Breast epithelium (tissue), 4 donors: ENCODE measurements around the gene CPXM1. TPM values are rescaled to one million over a fixed set of nuclear protein-coding genes. Genes with fewer than 3 reads are reported as not detected.

ENCODE experiments used
- DNase-seq, 2 donors: peaks; one replicate each; pipeline ENCODE4 v3.0.0-alpha.2; 2019; ENCODE audit warnings: low spot score in 2 of 2
- H3K27ac ChIP-seq, 2 donors: fragments of 200-600 bp; sonication (generic) in 1 of 2; one replicate each; pipeline ENCODE4 v1.5.1; 2016 to 2019; ENCODE audit warnings: mild to moderate bottlenecking in 1 of 2
- H3K27me3 ChIP-seq, 2 donors: fragments of 200-600 bp; sonication (generic) in 1 of 2; one replicate each; pipeline versions ENCODE4 v1.5.1 to v1.6.0; 2017 to 2019; ENCODE audit warnings: control low read depth in 1 of 2, mild to moderate bottlenecking in 1 of 2
- H3K36me3 ChIP-seq: fragments of 200-600 bp; one replicate; pipeline ENCODE4 v1.5.1; 2019
- H3K4me1 ChIP-seq, 2 donors: fragments of 200-600 bp; sonication (generic); one replicate each; pipeline ENCODE4 v1.5.1; 2016 to 2019; ENCODE audit warnings: control low read depth in 1 of 2
- H3K4me3 ChIP-seq, 3 donors: fragments of 200-600 bp; sonication (generic); 1 replicate in 2 of 3; 2 replicates in 1 of 3; pipeline ENCODE4 v1.5.1; 2016 to 2019; ENCODE audit warnings: mild to moderate bottlenecking in 3 of 3, moderate library complexity in 2 of 3
- H3K9me3 ChIP-seq, 2 donors: fragments of 200-600 bp; sonication (generic) in 1 of 2; one replicate each; pipeline ENCODE4 v1.5.1; 2016 to 2019; ENCODE audit warnings: control low read depth in 1 of 2
- POLR2A ChIP-seq: fragments of 450-650 bp; IDR thresholded peaks from one replicate; pipeline ENCODE4 v1.6.1; 2016; ENCODE audit warnings: antibody characterized with exemption, mild to moderate bottlenecking, moderate library complexity
- POLR2AphosphoS5 ChIP-seq, 3 donors: sonication (generic); formaldehyde crosslinking; IDR thresholded peaks; one replicate each; pipeline ENCODE4 v1.6.1; 2017; ENCODE audit warnings: antibody characterized with exemption in 3 of 3
- intact Hi-C: fragments of 100-400 bp; cut with DNase I; formaldehyde crosslinking; loops from one replicate; pipeline ENCODE4 v1.15.1; 2023; ENCODE audit warnings: low total_unique reads
- total RNA-seq, 3 donors: library from RNA; depleted of rRNA; stranded (reverse); fragments of >200 nt; gene quantifications; one replicate each; pipeline ENCODE4 v1.1.0, GENCODE V29; 2016
- TF ChIP-seq, protein P1 (sequence below), 3 donors: fragments of 450-650 bp; IDR thresholded peaks; one replicate each; pipeline ENCODE4 v1.5.1; 2016 to 2017; ENCODE audit warnings: antibody characterized with exemption in 3 of 3, mild to moderate bottlenecking in 3 of 3, moderate library complexity in 3 of 3

CPXM1 gene
- total RNA-seq, 3 donors from 2014 or later, result 23.1 to 45.4 (median 28.5) TPM

- no peaks in the 10 kb centered on the region for H3K36me3 ChIP-seq
- no peaks in the 10 kb centered on the region for H3K4me1 ChIP-seq
- no peak for DNase-seq
- intact Hi-C loops, result no loop called here
- H3K27ac ChIP-seq, result peak overlapping the region; percentile 17 to 44
- H3K4me3 ChIP-seq, result peak overlapping the region in 1 of 3 donors; percentile 68
- no peaks in the 10 kb centered on the region for H3K9me3 ChIP-seq
- TF ChIP-seq, protein P1, sequence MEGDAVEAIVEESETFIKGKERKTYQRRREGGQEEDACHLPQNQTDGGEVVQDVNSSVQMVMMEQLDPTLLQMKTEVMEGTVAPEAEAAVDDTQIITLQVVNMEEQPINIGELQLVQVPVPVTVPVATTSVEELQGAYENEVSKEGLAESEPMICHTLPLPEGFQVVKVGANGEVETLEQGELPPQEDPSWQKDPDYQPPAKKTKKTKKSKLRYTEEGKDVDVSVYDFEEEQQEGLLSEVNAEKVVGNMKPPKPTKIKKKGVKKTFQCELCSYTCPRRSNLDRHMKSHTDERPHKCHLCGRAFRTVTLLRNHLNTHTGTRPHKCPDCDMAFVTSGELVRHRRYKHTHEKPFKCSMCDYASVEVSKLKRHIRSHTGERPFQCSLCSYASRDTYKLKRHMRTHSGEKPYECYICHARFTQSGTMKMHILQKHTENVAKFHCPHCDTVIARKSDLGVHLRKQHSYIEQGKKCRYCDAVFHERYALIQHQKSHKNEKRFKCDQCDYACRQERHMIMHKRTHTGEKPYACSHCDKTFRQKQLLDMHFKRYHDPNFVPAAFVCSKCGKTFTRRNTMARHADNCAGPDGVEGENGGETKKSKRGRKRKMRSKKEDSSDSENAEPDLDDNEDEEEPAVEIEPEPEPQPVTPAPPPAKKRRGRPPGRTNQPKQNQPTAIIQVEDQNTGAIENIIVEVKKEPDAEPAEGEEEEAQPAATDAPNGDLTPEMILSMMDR (IDR thresholded peaks at IDR 0.05), result no peak
- no peak for TF ChIP-seq POLR2A
- TF ChIP-seq POLR2AphosphoS5 (IDR thresholded peaks at IDR 0.05), result no peak
- no peaks in the 10 kb centered on the region for H3K27me3 ChIP-seq
Measured at GRCh38 chr20:2749951-2750490, 50.4 kb downstream of the CPXM1 start.

DNA sequence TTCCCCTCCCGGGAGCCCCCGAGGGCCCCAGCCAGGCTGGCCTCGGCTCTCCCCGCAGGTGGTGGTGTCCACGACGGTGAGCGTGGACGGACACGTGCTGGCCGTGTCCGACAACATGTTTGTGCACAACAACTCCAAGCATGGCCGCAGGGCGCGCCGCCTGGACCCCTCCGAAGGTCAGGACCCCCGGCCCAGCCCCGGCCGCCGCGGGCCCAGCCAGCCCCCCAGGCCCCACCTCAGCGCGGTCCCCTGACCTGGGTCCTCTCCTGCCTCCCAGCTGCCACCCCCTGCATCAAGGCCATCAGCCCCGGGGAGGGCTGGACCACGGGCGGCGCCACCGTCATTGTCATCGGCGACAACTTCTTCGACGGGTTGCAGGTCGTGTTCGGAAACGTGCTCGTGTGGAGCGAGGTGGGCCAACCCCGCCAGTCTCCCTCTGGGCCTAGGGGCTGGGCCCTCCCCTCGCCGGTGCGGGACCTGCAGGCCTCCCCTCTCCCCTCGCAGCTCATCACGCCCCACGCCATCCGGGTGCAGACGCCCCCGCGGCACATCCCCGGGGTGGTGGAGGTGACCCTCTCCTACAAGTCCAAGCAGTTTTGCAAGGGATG lies 51.0 kb downstream of the CPXM1 start:
- no peaks in the 10 kb centered on the region for H3K27me3 ChIP-seq
- intact Hi-C loops, result no loop called here
- no peaks in the 10 kb centered on the region for H3K9me3 ChIP-seq
- H3K4me3 ChIP-seq, result no peak overlapping the region
- H3K27ac ChIP-seq, result no peak overlapping the region
- no peak for DNase-seq
- TF ChIP-seq, protein P1 (IDR thresholded peaks at IDR 0.05), result no peak
- TF ChIP-seq POLR2AphosphoS5 (IDR thresholded peaks at IDR 0.05) (no peak), POLR2A (no peak)
- no peaks in the 10 kb centered on the region for H3K4me1 ChIP-seq
- no peaks in the 10 kb centered on the region for H3K36me3 ChIP-seq

DNA sequence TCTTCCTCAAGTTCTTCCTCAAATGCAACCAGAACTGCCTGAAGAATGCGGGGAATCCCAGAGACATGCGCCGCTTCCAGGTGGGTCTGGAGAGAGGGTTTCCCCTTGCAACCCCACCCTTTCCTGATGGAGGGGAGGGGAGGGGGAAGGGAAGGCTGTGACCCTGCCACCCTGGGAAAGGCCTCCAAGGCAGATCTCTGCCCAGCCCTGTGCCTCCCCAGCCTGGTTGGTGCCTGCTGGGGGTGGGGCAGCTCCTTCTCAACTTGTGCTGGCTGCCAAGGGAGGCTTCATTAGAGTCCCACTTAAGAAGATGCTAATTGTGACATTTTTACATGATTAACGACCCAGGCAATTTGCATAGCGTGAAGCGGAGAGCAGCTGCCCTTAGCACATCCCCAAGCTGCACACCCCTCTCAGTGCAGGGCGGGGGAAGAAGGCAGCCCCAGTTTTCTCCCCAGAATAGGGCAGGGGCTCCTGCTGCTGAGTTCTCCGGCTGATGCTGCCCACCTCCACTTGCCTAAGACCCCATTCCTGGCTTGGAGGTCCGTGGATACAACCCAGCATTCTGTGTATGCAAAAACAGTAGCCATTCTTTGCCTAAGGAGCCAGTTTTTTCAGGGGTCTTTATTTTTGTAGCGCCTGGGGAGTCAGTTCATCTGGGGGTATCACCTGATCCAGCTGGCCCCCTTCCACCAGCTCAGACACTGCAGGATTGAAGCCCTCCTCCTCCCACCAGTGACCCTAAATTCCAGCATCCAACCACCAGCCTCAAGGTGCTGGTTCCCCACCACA lies 51.7 kb downstream of the CPXM1 start:
- Histone ChIP-seq H3K4me3 (no peak overlapping the region), H3K36me3 (no peaks in the 10 kb centered on the region), H3K27ac (no peak overlapping the region), H3K9me3 (no peaks in the 10 kb centered on the region), H3K4me1 (no peaks in the 10 kb centered on the region), H3K27me3 (no peaks in the 10 kb centered on the region)
- DNase-seq, result no peak
- no peak for TF ChIP-seq POLR2A
- intact Hi-C loops, result no loop called here

GRCh38 chr20:2747676-2748235 lies 52.7 kb downstream of the CPXM1 start:
- no peak overlapping the region for H3K4me3 ChIP-seq
- no peak for DNase-seq
- intact Hi-C loops, result no loop called here

GRCh38 chr20:2746636-2747265 lies 53.7 kb downstream of the CPXM1 start:
- H3K4me3 ChIP-seq, result no peak overlapping the region
- no peaks in the 10 kb centered on the region for H3K36me3 ChIP-seq
- no peaks in the 10 kb centered on the region for H3K9me3 ChIP-seq
- no peak for DNase-seq
- H3K4me1 ChIP-seq, result no peaks in the 10 kb centered on the region
- intact Hi-C loops, result no loop called here
- H3K27me3 ChIP-seq, result no peaks in the 10 kb centered on the region
- TF ChIP-seq, protein P1 (IDR thresholded peaks at IDR 0.05), result no peak
- no peak for TF ChIP-seq POLR2AphosphoS5 (IDR thresholded peaks at IDR 0.05)
- TF ChIP-seq POLR2A, result no peak
- no peak overlapping the region for H3K27ac ChIP-seq

More at GRCh38 chr20:2747676-2748235, 52.7 kb downstream of the CPXM1 start:
- H3K36me3 ChIP-seq, result no peaks in the 10 kb centered on the region
- TF ChIP-seq POLR2AphosphoS5 (IDR thresholded peaks at IDR 0.05), result no peak
- TF ChIP-seq POLR2A, result no peak
- TF ChIP-seq, protein P1 (IDR thresholded peaks at IDR 0.05), result no peak
- no peak overlapping the region for H3K27ac ChIP-seq
- H3K4me1 ChIP-seq, result no peaks in the 10 kb centered on the region
- no peaks in the 10 kb centered on the region for H3K9me3 ChIP-seq
- no peaks in the 10 kb centered on the region for H3K27me3 ChIP-seq
